GM23248 (cell line): ENCODE results near the gene COL27A1.

Source experiments
- EZH2 ChIP-seq: fragments of 200-600 bp; sonication (generic); IDR thresholded peaks from 2 replicates; pipeline ENCODE4 v1.6.1; 2018; ENCODE audit warnings: antibody characterized with exemption, mild to moderate bottlenecking; ENCODE audit not compliant: insufficient read depth, poor library complexity, severe bottlenecking
- EZH2phosphoT487 ChIP-seq: fragments of 200-600 bp; sonication (generic); IDR thresholded peaks from 2 replicates; pipeline ENCODE4 v1.6.1; 2018; ENCODE audit warnings: antibody characterized with exemption, moderate library complexity, mild to moderate bottlenecking, low read depth; ENCODE audit not compliant: insufficient read depth

GRCh38 chr9:114342755-114343440, 187.6 kb downstream of the COL27A1 start:
- TF ChIP-seq EZH2phosphoT487: no peak
- TF ChIP-seq EZH2: no peak
